SK-N-MC (cell line): ENCODE data around the gene PHC2.

ENCODE experiments used
- EZH2 ChIP-seq: fragments of 200-600 bp; sonication (generic); IDR thresholded peaks from one replicate; pipeline ENCODE4 v1.6.1; 2017; ENCODE audit warnings: antibody characterized with exemption
- FOXP2 ChIP-seq: optimal IDR thresholded peaks from 2 replicates; pipeline ENCODE3; 2011; ENCODE audit warnings: mild to moderate bottlenecking, moderate library complexity; ENCODE audit not compliant: insufficient read depth; ENCODE audit errors: extremely low read length, control extremely low read depth
- POLR2AphosphoS5 ChIP-seq: IDR thresholded peaks from 2 replicates; pipeline ENCODE4 v1.6.1; 2012; ENCODE audit warnings: mild to moderate bottlenecking, low read depth, low read length, borderline replicate concordance

- TF ChIP-seq POLR2AphosphoS5 (no peak), EZH2 (no peak), FOXP2 (no peak)
Observed at GRCh38 chr1:33353531-33353930, 77.4 kb downstream of the PHC2 start.
